HepG2 (cell line): ENCODE measurements around the gene CERS6. TPM values are rescaled to one million over a fixed set of nuclear protein-coding genes. Genes with fewer than 3 reads are reported as not detected.
A peak's percentile ranks its signal among the peaks of the same experiment; 100 is the strongest.

Source experiments
- CENPT ChIP-seq: sonication (generic); formaldehyde crosslinking; IDR thresholded peaks from 2 replicates; pipeline ENCODE4 v1.8.0; 2022; ENCODE audit warnings: low read depth, mild to moderate bottlenecking, moderate library complexity, missing genetic modification reagents
- DDIT3 ChIP-seq: sonication (generic); formaldehyde crosslinking; IDR thresholded peaks from 2 replicates; pipeline ENCODE4 v1.4.0; 2020; ENCODE audit warnings: mild to moderate bottlenecking, missing genetic modification reagents
- DNMT1 ChIP-seq: sonication (generic); formaldehyde crosslinking; IDR thresholded peaks from 2 replicates; pipeline ENCODE4 v1.5.1; 2020; ENCODE audit warnings: mild to moderate bottlenecking, missing genetic modification reagents
- FOXO1 ChIP-seq: sonication (generic); formaldehyde crosslinking; IDR thresholded peaks from 2 replicates; pipeline ENCODE4 v1.4.0; 2020; ENCODE audit warnings: missing genetic modification reagents
- GATA4 ChIP-seq: sonication (generic); IDR thresholded peaks from 2 replicates; pipeline ENCODE4 v1.6.1; 2016; ENCODE audit warnings: antibody characterized with exemption, low read depth, borderline replicate concordance
- GTF3A ChIP-seq: sonication (generic); formaldehyde crosslinking; conservative IDR thresholded peaks from 2 replicates; pipeline ENCODE4 v1.4.0; 2020; ENCODE audit warnings: mild to moderate bottlenecking, missing genetic modification reagents
- HMGXB3 ChIP-seq: sonication (generic); formaldehyde crosslinking; IDR thresholded peaks from 2 replicates; pipeline ENCODE4 v1.4.0; 2020; ENCODE audit warnings: missing genetic modification reagents, borderline replicate concordance
- MED13 ChIP-seq: sonication (generic); formaldehyde crosslinking; IDR thresholded peaks from 2 replicates; pipeline ENCODE4 v1.5.0; 2020; ENCODE audit warnings: missing genetic modification reagents
- POLR2G ChIP-seq: fragments of 200-400 bp; formaldehyde crosslinking; IDR thresholded peaks from 2 replicates; pipeline ENCODE4 v1.6.1; 2018; ENCODE audit warnings: mild to moderate bottlenecking, low read depth, low read length, moderate library complexity
- SOX6 ChIP-seq, 2 experiments: fragments of 450-650 bp in 1 of 2; sonication (generic) in 1 of 2; formaldehyde crosslinking in 1 of 2; IDR thresholded peaks; 2 replicates each; pipeline versions ENCODE4 v1.4.0 to v1.6.1; 2017 to 2020; ENCODE audit warnings: antibody characterized with exemption in 1 of 2, mild to moderate bottlenecking in 1 of 2, missing genetic modification reagents in 1 of 2
- SSRP1 ChIP-seq: IDR thresholded peaks from 2 replicates; pipeline ENCODE4 v1.6.1; 2016; ENCODE audit warnings: control low read depth
- TAF15 ChIP-seq: fragments of 200-400 bp; formaldehyde crosslinking; IDR thresholded peaks from one replicate; pipeline ENCODE4 v1.6.1; 2018; ENCODE audit warnings: mild to moderate bottlenecking, low read depth, low read length; ENCODE audit not compliant: poor library complexity, severe bottlenecking
- TEAD3 ChIP-seq: optimal IDR thresholded peaks from 2 replicates; pipeline ENCODE3; 2016; ENCODE audit warnings: borderline replicate concordance
- ZMYM3 ChIP-seq: sonication (generic); formaldehyde crosslinking; IDR thresholded peaks from 2 replicates; pipeline ENCODE4 v1.5.1; 2020; ENCODE audit warnings: mild to moderate bottlenecking, missing genetic modification reagents
- ZNF138 ChIP-seq: sonication (generic); formaldehyde crosslinking; IDR thresholded peaks from 2 replicates; pipeline ENCODE4 v1.5.0; 2020; ENCODE audit warnings: mild to moderate bottlenecking, low read depth, missing genetic modification reagents
- ZNF20 ChIP-seq: sonication (generic); formaldehyde crosslinking; IDR thresholded peaks from 2 replicates; pipeline ENCODE4 v1.4.0; 2020; ENCODE audit warnings: mild to moderate bottlenecking, moderate library complexity, missing genetic modification reagents
- ZNF333 ChIP-seq: sonication (generic); formaldehyde crosslinking; IDR thresholded peaks from 2 replicates; pipeline ENCODE4 v1.4.0; 2020; ENCODE audit warnings: mild to moderate bottlenecking, missing genetic modification reagents, borderline replicate concordance
- ZNF34 ChIP-seq: sonication (generic); formaldehyde crosslinking; IDR thresholded peaks from 2 replicates; pipeline ENCODE4 v1.4.0; 2020; ENCODE audit warnings: mild to moderate bottlenecking, missing genetic modification reagents, borderline replicate concordance
- ZNF746 ChIP-seq: sonication (generic); formaldehyde crosslinking; IDR thresholded peaks from 2 replicates; pipeline ENCODE4 v1.8.0; 2022; ENCODE audit warnings: mild to moderate bottlenecking, missing genetic modification reagents
- ZSCAN12 ChIP-seq: sonication (generic); formaldehyde crosslinking; IDR thresholded peaks from 2 replicates; pipeline ENCODE4 v1.9.0; 2021; ENCODE audit warnings: mild to moderate bottlenecking, missing genetic modification reagents
- polyA plus RNA-seq, 8 experiments: library from polyadenylated mRNA; depleted of rRNA in 3 of 8; stranded (reverse) in 7 of 8; unstranded in 1 of 8; fragments of >200 nt; fragmentation: Illumina TruSeq in 4 of 8; extraction: Trizol in 4 of 8; gene quantifications; 2 replicates each; pipeline versions ENCODE4 v1.2.1 to v1.2.3, GENCODE V29; 2011 to 2016; ENCODE audit warnings: low read depth in 4 of 8, missing spikeins in 1 of 8, mixed read lengths in 1 of 8; ENCODE audit not compliant: insufficient read depth in 1 of 8
- total RNA-seq, 5 experiments: library from RNA; depleted of rRNA; stranded (reverse); fragments of >200 nt; fragmentation: Illumina TruSeq; extraction: Trizol; gene quantifications; 2 replicates each; pipeline ENCODE4 v1.2.3, GENCODE V29; 2016; ENCODE audit warnings: low read depth in 1 of 5
- TF ChIP-seq, protein P1 (sequence below): IDR thresholded peaks from 2 replicates; pipeline ENCODE4 v1.6.1; 2016; ENCODE audit warnings: low read depth, borderline replicate concordance
- TF ChIP-seq, protein P2 (sequence below): fragments of 450-650 bp; IDR thresholded peaks from 2 replicates; pipeline ENCODE4 v1.6.1; 2016

The CERS6 gene
- total and polyA plus RNA-seq, 2 of the 13 experiments (the other 11 are each of a cell fraction or from before 2014, with no cell fraction given), result 10.1 to 20.3 TPM

DNA sequence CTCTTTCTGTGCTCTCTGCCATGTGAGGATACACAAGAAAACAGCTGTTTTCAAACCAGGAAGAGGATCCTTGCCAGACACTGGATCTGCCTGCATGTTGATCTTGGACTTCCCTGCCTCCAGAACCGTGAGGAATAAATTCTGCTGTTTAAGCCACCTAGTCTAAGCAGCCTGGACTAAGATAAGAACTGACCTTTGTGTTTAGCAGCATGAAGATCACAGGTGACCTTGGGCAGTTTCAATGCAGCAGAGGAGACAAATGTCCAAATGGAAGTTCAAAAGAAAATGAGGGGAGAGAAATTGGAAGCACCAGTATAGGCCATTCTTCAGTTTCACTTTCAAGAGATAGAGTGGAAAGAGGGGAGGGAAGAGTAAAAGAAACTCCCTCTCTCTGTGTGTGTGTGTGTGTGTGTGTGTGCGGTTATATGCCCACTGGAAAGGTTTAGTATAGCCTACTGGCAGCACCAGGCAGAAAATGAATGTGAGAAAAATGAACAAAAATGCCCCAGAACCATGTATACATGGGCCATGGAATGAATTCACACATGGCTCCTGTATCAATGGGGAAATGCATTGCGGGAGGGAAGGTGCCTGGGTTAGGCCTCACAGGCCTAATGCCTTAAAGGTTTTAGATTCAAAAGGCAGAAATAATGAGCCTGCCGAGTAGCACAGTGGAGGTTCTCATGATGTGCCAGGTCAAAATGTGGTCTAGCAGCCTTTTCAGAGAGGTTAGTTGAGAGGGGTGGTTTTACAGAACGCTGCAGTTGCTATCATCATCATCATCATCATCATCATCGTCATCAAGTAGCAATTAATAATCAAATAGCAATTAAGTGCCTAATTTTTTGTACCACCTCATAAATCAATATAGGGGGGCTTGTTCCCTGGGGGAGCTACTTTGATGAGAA, 1.1 kb upstream of the CERS6 start (continued):
- no peak for TF ChIP-seq MED13 (CRISPR knock-in tag)
- no peak for TF ChIP-seq TAF15
- TF ChIP-seq ZNF20, result no peak
- TF ChIP-seq ZMYM3, result no peak
- TF ChIP-seq TEAD3 (CRISPR knock-in tag), result peak; percentile 7
- TF ChIP-seq ZSCAN12 (CRISPR knock-in tag), result no peak
- TF ChIP-seq POLR2G, result no peak
- TF ChIP-seq, protein P1, sequence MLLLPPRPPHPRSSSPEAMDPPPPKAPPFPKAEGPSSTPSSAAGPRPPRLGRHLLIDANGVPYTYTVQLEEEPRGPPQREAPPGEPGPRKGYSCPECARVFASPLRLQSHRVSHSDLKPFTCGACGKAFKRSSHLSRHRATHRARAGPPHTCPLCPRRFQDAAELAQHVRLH (CRISPR knock-in tag), result no peak
- no peak for TF ChIP-seq ZNF138
- TF ChIP-seq HMGXB3, result no peak
- no peak for TF ChIP-seq SSRP1 (CRISPR knock-in tag)
- no peak for TF ChIP-seq ZNF34 (CRISPR knock-in tag)
- TF ChIP-seq CENPT (CRISPR knock-in tag), result no peak
- TF ChIP-seq ZNF333 (CRISPR knock-in tag), result no peak
- TF ChIP-seq GTF3A, result no peak
- TF ChIP-seq DNMT1, result no peak
- no peak for TF ChIP-seq DDIT3
- TF ChIP-seq ZNF746 (CRISPR knock-in tag), result no peak
- TF ChIP-seq FOXO1 (CRISPR knock-in tag), result 0 out of 2 replicates have a peak, but pooled peaks have one; percentile 25
- TF ChIP-seq SOX6 (IDR thresholded peaks at IDR 0.05), result no peak
- 0 out of 2 replicates have a peak, but pooled peaks have one; percentile 22 for TF ChIP-seq SOX6 (CRISPR knock-in tag; IDR thresholded peaks at IDR 0.05)
- no peak for TF ChIP-seq GATA4
- TF ChIP-seq, protein P2, sequence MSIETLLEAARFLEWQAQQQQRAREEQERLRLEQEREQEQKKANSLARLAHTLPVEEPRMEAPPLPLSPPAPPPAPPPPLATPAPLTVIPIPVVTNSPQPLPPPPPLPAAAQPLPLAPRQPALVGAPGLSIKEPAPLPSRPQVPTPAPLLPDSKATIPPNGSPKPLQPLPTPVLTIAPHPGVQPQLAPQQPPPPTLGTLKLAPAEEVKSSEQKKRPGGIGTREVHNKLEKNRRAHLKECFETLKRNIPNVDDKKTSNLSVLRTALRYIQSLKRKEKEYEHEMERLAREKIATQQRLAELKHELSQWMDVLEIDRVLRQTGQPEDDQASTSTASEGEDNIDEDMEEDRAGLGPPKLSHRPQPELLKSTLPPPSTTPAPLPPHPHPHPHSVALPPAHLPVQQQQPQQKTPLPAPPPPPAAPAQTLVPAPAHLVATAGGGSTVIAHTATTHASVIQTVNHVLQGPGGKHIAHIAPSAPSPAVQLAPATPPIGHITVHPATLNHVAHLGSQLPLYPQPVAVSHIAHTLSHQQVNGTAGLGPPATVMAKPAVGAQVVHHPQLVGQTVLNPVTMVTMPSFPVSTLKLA, result no peak; the same call in 1 of the 2 replicates
